ENCODE data around the gene FGF7.
A peak's percentile ranks its signal among the peaks of the same experiment; 100 is the strongest.
"Not testable (repeated sequence)": the region's sequence is repeated elsewhere in the genome, so short reads cannot be mapped to it uniquely, and the experiment has no call there.

FGF7 gene

DNA sequence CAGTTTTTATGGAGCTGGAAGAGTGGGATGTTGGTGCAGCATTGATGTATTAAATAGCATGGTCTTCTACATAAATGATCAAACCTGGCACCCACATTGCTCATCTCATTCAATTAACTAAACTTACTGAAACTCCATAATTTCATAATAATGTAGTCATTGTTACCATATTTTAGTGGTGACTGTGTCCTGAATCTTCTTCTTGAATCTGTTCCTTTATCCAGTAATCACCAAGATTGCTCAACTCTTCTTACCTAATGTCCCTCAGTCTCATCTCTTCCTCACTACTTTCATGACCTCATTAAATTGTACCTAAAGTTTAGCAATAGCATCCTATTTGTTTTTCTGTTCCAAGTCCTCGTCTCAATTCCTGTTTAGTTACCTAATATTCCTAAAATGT, 69.8 kb downstream of the FGF7 start:
- DNase-seq (ENCODE audit: low read depth, low spot score) = no peak

- no peak for DNase-seq (ENCODE audit: low read depth, low spot score)
These were observed 71.8 kb downstream of the FGF7 start for GRCh38 chr15:49494842-49495241.

DNA sequence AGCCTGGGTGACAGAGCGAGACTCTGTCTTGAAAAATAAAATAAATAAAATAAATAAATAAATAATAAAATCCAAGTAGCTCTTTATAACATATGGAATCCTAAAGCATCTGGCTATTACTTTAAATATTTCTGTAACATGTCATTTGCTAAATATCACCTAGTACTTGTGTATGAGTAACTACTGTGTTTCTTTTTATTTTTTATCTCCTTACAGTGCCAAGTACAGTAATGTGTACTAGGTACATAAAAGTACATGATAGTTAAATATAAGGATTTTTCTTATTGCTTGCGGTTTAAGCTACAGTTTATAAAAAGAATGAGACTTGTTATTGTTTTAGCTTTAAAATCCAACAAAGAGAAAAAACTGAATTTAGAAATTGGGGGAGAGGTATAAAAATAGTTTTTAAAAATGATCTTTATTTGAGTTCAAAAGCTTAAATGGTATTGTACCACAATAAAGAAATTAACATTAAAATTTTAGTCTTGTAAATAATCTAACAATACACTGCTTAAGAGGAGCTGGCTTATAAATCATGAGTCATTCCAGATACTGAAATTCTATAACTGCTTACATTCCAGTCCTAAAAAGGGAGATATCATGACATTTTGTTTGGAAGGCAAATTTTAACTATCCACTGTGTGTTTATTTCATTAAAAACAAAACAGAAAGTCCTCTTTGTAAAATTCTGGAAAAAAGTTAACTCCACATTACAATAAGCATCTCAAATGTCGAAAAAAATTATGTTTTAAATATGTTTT, 73.1 kb downstream of the FGF7 start:
- no peak for DNase-seq (ENCODE audit: low read depth, low spot score)

GRCh38 chr15:49501586-49501985, 78.5 kb downstream of the FGF7 start:
- DNase-seq (ENCODE audit: low read depth, low spot score) = peak; percentile 20

- no peak for DNase-seq (ENCODE audit: low read depth, low spot score)
These were observed 83.3 kb downstream of the FGF7 start for GRCh38 chr15:49506341-49506740.

- no peak for DNase-seq (ENCODE audit: low read depth, low spot score)
These were observed 84.2 kb downstream of the FGF7 start for GRCh38 chr15:49507261-49507660.

DNA sequence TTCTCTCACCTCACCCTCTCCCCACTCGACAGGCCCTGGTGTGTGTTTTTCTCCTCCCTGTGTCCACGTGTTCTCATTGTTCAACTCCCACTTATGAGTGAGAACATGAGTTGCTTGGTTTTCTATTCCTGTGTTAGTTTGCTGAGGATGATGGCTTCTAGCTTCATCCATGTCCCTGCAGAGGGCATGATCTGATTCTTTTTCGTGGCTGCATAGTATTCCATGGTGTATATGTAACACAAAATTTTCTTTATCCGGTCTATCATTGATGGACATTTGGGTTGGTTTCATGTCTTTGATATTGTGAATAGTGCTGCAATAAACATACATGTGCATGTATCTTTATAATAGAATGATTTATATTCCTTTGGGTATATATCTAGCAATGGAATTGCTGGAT, 89.7 kb downstream of the FGF7 start:
- not testable (repeated sequence) for DNase-seq (ENCODE audit: low read depth, low spot score)

DNA sequence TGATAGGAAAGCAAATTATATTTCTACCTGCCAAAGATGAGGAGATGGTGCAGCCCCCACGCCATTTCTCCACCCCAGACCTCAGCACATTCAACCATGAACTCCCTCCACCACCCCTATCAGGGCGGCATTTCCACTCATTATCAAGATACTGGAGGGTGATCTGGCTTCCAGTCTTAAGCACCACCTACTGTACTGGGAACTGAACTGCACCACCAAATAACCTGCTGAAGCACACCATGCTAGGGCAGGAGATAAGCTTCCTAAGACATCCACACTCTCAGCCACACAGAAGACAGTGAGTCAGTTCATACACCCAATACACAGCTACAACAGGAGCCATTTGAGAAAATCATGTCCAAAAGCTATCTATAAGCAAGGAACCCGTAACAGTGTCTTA, 98.8 kb downstream of the FGF7 start:
- DNase-seq (ENCODE audit: low read depth, low spot score) = no peak

GRCh38 chr15:49528289-49528688, 105.2 kb downstream of the FGF7 start:
- DNase-seq (ENCODE audit: low read depth, low spot score) = no peak

DNA sequence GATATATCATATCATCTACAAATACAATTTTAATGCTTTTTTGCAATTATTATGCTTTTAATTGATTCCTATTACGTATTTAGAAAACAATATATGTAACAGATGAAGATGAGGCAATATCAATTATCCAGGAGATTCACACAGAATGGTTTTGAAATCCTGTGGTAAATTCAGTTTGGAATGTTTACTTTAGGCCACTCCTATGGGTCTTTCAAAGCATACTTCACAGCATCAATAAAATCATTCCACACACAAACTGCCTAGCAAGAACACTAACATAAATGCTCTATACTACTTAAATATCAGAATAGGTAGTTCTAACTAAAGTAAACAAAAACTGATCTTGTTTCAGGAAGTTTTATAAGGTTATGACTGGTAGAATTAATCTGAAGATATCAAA, 107.0 kb downstream of the FGF7 start:
- no peak for DNase-seq (ENCODE audit: low read depth, low spot score)
